GM18867 (cell line): ENCODE results near the gene DNAH5.
"Not testable (repeated sequence)": the region's sequence is repeated elsewhere in the genome, so short reads cannot be mapped to it uniquely, and the experiment has no call there.

Source experiments
- ATAC-seq: cut with Tn5 transposase; IDR thresholded peaks from one replicate; pipeline ENCODE4 v1.9.1; 2021; ENCODE audit warnings: mild to moderate bottlenecking, moderate library complexity; ENCODE audit not compliant: unreplicated experiment

Gene DNAH5

GRCh38 chr5:13859270-13860065, 85.0 kb downstream of the DNAH5 start:
- ATAC-seq = no peak

- ATAC-seq = no peak
Observed at GRCh38 chr5:13843175-13843846, 101.2 kb downstream of the DNAH5 start.

- no peak for ATAC-seq
Observed at GRCh38 chr5:13833440-13833839, 111.0 kb downstream of the DNAH5 start.

- no peak for ATAC-seq
Observed at GRCh38 chr5:13831351-13831750, 113.1 kb downstream of the DNAH5 start.

GRCh38 chr5:13830536-13830935, 114.0 kb downstream of the DNAH5 start:
- no peak for ATAC-seq

- no peak for ATAC-seq
Observed at GRCh38 chr5:13821366-13821765, 123.1 kb downstream of the DNAH5 start.

- no peak for ATAC-seq
Observed at GRCh38 chr5:13816126-13816525, 128.4 kb downstream of the DNAH5 start.

GRCh38 chr5:13814301-13814700, 130.2 kb downstream of the DNAH5 start:
- ATAC-seq = no peak

- ATAC-seq = no peak
Observed at GRCh38 chr5:13809921-13810320, 134.6 kb downstream of the DNAH5 start.

GRCh38 chr5:13804336-13804735, 140.2 kb downstream of the DNAH5 start:
- no peak for ATAC-seq

GRCh38 chr5:13798569-13798968, 145.9 kb downstream of the DNAH5 start:
- not testable (repeated sequence) for ATAC-seq

- ATAC-seq = no peak
Observed at GRCh38 chr5:13785781-13786415, 158.6 kb downstream of the DNAH5 start.

- ATAC-seq = no peak
Observed at GRCh38 chr5:13783726-13784125, 160.8 kb downstream of the DNAH5 start.

GRCh38 chr5:13780081-13780480, 164.4 kb downstream of the DNAH5 start:
- no peak for ATAC-seq

GRCh38 chr5:13773649-13774048, 170.8 kb downstream of the DNAH5 start:
- ATAC-seq = no peak

GRCh38 chr5:13771011-13771571, 173.4 kb downstream of the DNAH5 start:
- ATAC-seq = no peak

- ATAC-seq = no peak
Observed at GRCh38 chr5:13766236-13766635, 178.3 kb downstream of the DNAH5 start.

GRCh38 chr5:13763719-13764118, 180.8 kb downstream of the DNAH5 start:
- no peak for ATAC-seq

- ATAC-seq = no peak
Observed at GRCh38 chr5:13749766-13750165, 194.7 kb downstream of the DNAH5 start.

- no peak for ATAC-seq
Observed at GRCh38 chr5:13746026-13746425, 198.5 kb downstream of the DNAH5 start.

- ATAC-seq = no peak
Observed at GRCh38 chr5:13745508-13745907, 199.0 kb downstream of the DNAH5 start.

GRCh38 chr5:13740471-13740870, 204.0 kb downstream of the DNAH5 start:
- no peak for ATAC-seq
